NCI-H345 (cell line): ENCODE results near the gene RAPGEFL1.
"Not testable (repeated sequence)": the region's sequence is repeated elsewhere in the genome, so short reads cannot be mapped to it uniquely, and the experiment has no call there.

Source experiments
- DNase-seq: peaks from one replicate; lab custom pipeline; 2025; lab: John Stamatoyannopoulos, UW

Gene RAPGEFL1

GRCh38 chr17:40209404-40210093 lies 32.3 kb downstream of the RAPGEFL1 start:
- DNase-seq = no peak

GRCh38 chr17:40213914-40214313 lies 36.6 kb downstream of the RAPGEFL1 start:
- DNase-seq = not testable (repeated sequence)

GRCh38 chr17:40218006-40218739 lies 40.9 kb downstream of the RAPGEFL1 start:
- no peak for DNase-seq

GRCh38 chr17:40218740-40219593 lies 41.7 kb downstream of the RAPGEFL1 start, which contains the start of gene WIPF2:
TSS of gene WIPF2 (plus strand) at chr17:40219304. CDS start at chr17:40256460, 37,156 bp downstream.
- peak; percentile 98 for DNase-seq

GRCh38 chr17:40219594-40220338 lies 42.5 kb downstream of the RAPGEFL1 start:
- DNase-seq = peak; percentile 74

GRCh38 chr17:40224718-40225550 lies 47.7 kb downstream of the RAPGEFL1 start:
- DNase-seq = no peak

- DNase-seq = not testable (repeated sequence)
These were observed 51.9 kb downstream of the RAPGEFL1 start for GRCh38 chr17:40229146-40229545.

GRCh38 chr17:40230670-40231069 lies 53.4 kb downstream of the RAPGEFL1 start:
- no peak for DNase-seq

- DNase-seq = not testable (repeated sequence)
These were observed 54.7 kb downstream of the RAPGEFL1 start for GRCh38 chr17:40231928-40232327.

GRCh38 chr17:40241252-40241834 lies 64.1 kb downstream of the RAPGEFL1 start:
- no peak for DNase-seq

- DNase-seq = no peak
These were observed 65.5 kb downstream of the RAPGEFL1 start for GRCh38 chr17:40242774-40243173.

GRCh38 chr17:40243761-40244160 lies 66.5 kb downstream of the RAPGEFL1 start:
- no peak for DNase-seq

GRCh38 chr17:40244255-40244654 lies 67.0 kb downstream of the RAPGEFL1 start:
- no peak for DNase-seq
